ENCODE data around the gene RALGPS1. TPM values are rescaled to one million over a fixed set of nuclear protein-coding genes. Genes with fewer than 3 reads are reported as not detected.
"Not testable (repeated sequence)": the region's sequence is repeated elsewhere in the genome, so short reads cannot be mapped to it uniquely, and the experiment has no call there.

RALGPS1 gene
- total RNA-seq, 1 experiment from 2014 or later = 18.6 TPM

GRCh38 chr9:127144670-127145445 is 230.3 kb downstream of the RALGPS1 start:
- Histone ChIP-seq H4K8ac (replicated peaks; ENCODE audit: insufficient read length, low read depth, low read length) (no peak overlapping the region), H3K27me3 (ENCODE audit: insufficient read depth, low read length) (no peaks in the 10 kb centered on the region), H3T11ph (ENCODE audit: low read length) (no peak overlapping the region), H4K91ac (ENCODE audit: insufficient read length, low read depth, low read length) (no peak overlapping the region), H2AK5ac (ENCODE audit: insufficient read length, low read length) (no peak overlapping the region), H2BK5ac (ENCODE audit: insufficient read length, low read length) (no peak overlapping the region), H3K4ac (ENCODE audit: low read depth, low read length) (no peak overlapping the region), H3K18ac (ENCODE audit: insufficient read length, low read depth, low read length) (no peak overlapping the region), H3K56ac (ENCODE audit: insufficient read length, low read depth, low read length) (no peak overlapping the region), H3K9ac (ENCODE audit: extremely low read depth, insufficient read length, low read length) (no peak overlapping the region), H3K27ac (ENCODE audit: insufficient read length, low read depth, low read length) (no peak overlapping the region), H2BK12ac (ENCODE audit: insufficient read length, low read depth, low read length) (no peak overlapping the region), H3K23ac (ENCODE audit: insufficient read length, low read depth, low read length) (no peak overlapping the region), H3K9me3 (ENCODE audit: control insufficient read depth, low read depth, low read length) (no peaks in the 10 kb centered on the region), H3K4me1 (ENCODE audit: insufficient read depth, low read length) (peaks cover 2% of the 10 kb centered on the region; the same call in 1 of the 2 replicates), H2AFZ (ENCODE audit: low read length) (no peak overlapping the region), H2BK120ac (ENCODE audit: low read depth, low read length, poor library complexity, severe bottlenecking) (no peak overlapping the region), H4K5ac (ENCODE audit: insufficient read length, low read depth, low read length) (no peak overlapping the region), H3K79me2 (ENCODE audit: insufficient read depth, low read length) (no peaks in the 10 kb centered on the region), H2BK20ac (ENCODE audit: low read depth, low read length, poor library complexity, severe bottlenecking) (no peak overlapping the region), H3K4me2 (ENCODE audit: insufficient read depth, insufficient read length, low read length) (no peak overlapping the region), H3K23me2 (ENCODE audit: insufficient read length, low read depth, low read length, poor library complexity, severe bottlenecking) (no peaks in the 10 kb centered on the region), H3K14ac (ENCODE audit: insufficient read depth, low read length) (no peak overlapping the region), H4K20me1 (ENCODE audit: control insufficient read depth, insufficient read depth, insufficient read length) (no peaks in the 10 kb centered on the region), H2BK15ac (ENCODE audit: low read depth, low read length) (no peak overlapping the region), H3K79me1 (ENCODE audit: insufficient read depth, low read depth, low read length, poor library complexity, severe bottlenecking) (no peaks in the 10 kb centered on the region)
- Mint-ChIP-seq H3K4me1 (peaks cover 15 to 21% of the 10 kb centered on the region in 2 experiments), H3K27ac (no peak overlapping the region), H3K27me3 (ENCODE audit: low read depth) (no peaks in the 10 kb centered on the region; the same call in 1 of the 2 replicates), H3K36me3 (ENCODE audit: insufficient read depth in 1 of 3, low read depth in 3 of 3) (no peaks in the 10 kb centered on the region; a peak in 1 of 7 replicates), H3K9me3 (no peaks in the 10 kb centered on the region), H3K4me3 (no peak overlapping the region)
- peak; percentile 25 for DNase-seq
- no CpG with 5 or more reads among the region's 8 CpGs for WGBS (ENCODE audit: extremely low coverage, insufficient read length, low lambda C conversion rate)
- no peak for TF ChIP-seq CTCF (conservative IDR thresholded peaks at IDR 0.05)

DNA sequence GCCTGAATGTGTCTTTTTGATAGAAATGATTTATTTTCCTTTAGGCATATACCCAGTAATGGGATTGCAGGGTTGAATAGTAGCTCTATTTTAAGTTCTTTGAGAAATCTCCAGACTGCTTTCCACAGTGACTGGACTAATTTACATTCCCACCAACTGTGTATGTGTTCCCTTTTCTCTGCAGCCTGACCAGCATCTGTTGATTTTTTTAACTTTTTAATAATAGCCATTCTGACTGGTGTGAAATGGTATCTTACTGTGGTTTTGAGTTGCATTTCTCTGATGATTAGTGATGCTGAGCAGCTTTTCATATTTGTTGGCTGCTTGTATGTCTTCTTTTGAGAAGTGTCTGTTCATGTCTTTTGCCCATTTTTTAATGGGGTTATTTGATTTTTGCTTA is 232.3 kb downstream of the RALGPS1 start:
- not testable (repeated sequence) for H3K4me2 ChIP-seq (ENCODE audit: insufficient read depth, insufficient read length, low read length); H3K27me3 ChIP-seq (ENCODE audit: insufficient read depth, low read length); H4K8ac ChIP-seq (replicated peaks; ENCODE audit: insufficient read length, low read depth, low read length); H2BK20ac ChIP-seq (ENCODE audit: low read depth, low read length, poor library complexity, severe bottlenecking); H2BK5ac ChIP-seq (ENCODE audit: insufficient read length, low read length); H4K20me1 ChIP-seq (ENCODE audit: control insufficient read depth, insufficient read depth, insufficient read length); DNase-seq; H2BK12ac ChIP-seq (ENCODE audit: insufficient read length, low read depth, low read length); H3K79me2 ChIP-seq (ENCODE audit: insufficient read depth, low read length); H3T11ph ChIP-seq (ENCODE audit: low read length); H4K91ac ChIP-seq (ENCODE audit: insufficient read length, low read depth, low read length); H3K18ac ChIP-seq (ENCODE audit: insufficient read length, low read depth, low read length); H3K4me3 Mint-ChIP-seq; H3K23ac ChIP-seq (ENCODE audit: insufficient read length, low read depth, low read length); H3K79me1 ChIP-seq (ENCODE audit: insufficient read depth, low read depth, low read length, poor library complexity, severe bottlenecking); H3K27ac Mint-ChIP-seq; H3K14ac ChIP-seq (ENCODE audit: insufficient read depth, low read length); H3K56ac ChIP-seq (ENCODE audit: insufficient read length, low read depth, low read length); H4K5ac ChIP-seq (ENCODE audit: insufficient read length, low read depth, low read length); H2BK120ac ChIP-seq (ENCODE audit: low read depth, low read length, poor library complexity, severe bottlenecking); H3K27ac ChIP-seq (ENCODE audit: insufficient read length, low read depth, low read length); H3K9ac ChIP-seq (ENCODE audit: extremely low read depth, insufficient read length, low read length); H3K4ac ChIP-seq (ENCODE audit: low read depth, low read length); H3K4me1 ChIP-seq (ENCODE audit: insufficient read depth, low read length); H3K9me3 ChIP-seq (ENCODE audit: control insufficient read depth, low read depth, low read length); H2AK5ac ChIP-seq (ENCODE audit: insufficient read length, low read length); H2BK15ac ChIP-seq (ENCODE audit: low read depth, low read length); H3K23me2 ChIP-seq (ENCODE audit: insufficient read length, low read depth, low read length, poor library complexity, severe bottlenecking); H3K27me3 Mint-ChIP-seq (ENCODE audit: low read depth); H2AFZ ChIP-seq (ENCODE audit: low read length); H3K9me3 Mint-ChIP-seq; H3K36me3 Mint-ChIP-seq (ENCODE audit: insufficient read depth in 1 of 3, low read depth in 3 of 3)
- H3K4me1 Mint-ChIP-seq = peaks cover 15 to 21% of the 10 kb centered on the region in 2 experiments

Measured in H9 (cell line).